ENCODE measurements around the gene PLA2G4A.

PLA2G4A gene

DNA sequence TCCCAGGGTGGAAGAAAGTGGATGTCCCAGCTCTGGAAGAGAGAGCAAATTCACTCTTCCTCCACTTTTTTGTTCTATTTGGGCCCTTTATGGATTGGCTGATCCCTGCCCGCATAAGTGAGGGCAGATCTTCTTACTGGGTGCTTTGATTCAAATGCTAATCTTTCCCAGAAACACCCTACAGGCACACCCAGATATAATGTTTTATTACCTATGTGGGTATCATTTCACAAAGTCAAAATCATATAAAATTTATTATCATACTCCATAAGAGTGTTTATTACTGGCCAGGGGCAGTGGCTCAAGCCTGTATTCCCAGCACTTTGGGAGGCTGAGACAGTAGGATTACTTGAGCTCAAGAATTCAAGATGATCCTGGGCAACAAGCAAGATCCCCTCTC lies 16.9 kb upstream of the PLA2G4A start:
- no peaks in the 10 kb centered on the region for H3K36me3 Mint-ChIP-seq (ENCODE audit: low read depth)
- no peak overlapping the region for H3K4me3 Mint-ChIP-seq

DNA sequence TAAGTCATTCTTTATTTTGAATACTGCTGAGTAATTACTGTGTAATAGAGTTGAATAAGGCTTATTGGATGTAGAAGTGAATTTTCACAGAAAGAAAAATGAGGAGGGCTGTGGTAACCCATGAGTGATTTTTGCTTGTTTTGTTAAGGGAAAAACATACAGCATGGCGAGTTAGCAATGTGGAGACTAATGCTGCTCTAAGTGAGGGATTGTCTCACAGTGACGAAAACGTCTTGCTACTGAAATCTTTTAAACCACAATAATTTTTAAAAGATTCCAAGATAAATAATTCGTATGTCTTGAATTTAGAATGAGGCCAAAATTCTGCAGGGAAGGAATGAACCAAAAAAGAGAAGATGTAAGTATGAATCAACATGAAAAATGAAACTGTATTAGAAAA lies 16.2 kb upstream of the PLA2G4A start:
- no peaks in the 10 kb centered on the region for H3K27me3 Mint-ChIP-seq
- H3K36me3 Mint-ChIP-seq (ENCODE audit: low read depth) = no peaks in the 10 kb centered on the region
- no peak overlapping the region for H3K27ac Mint-ChIP-seq
- DNase-seq = no peak
- no peaks in the 10 kb centered on the region for H3K4me1 Mint-ChIP-seq (ENCODE audit: low read depth)
- no peak overlapping the region for H3K4me3 Mint-ChIP-seq
- no peaks in the 10 kb centered on the region for H3K9me3 Mint-ChIP-seq

More for the DNA sequence above, 16.9 kb upstream of the PLA2G4A start:
- no peak for DNase-seq
- Mint-ChIP-seq H3K9me3 (no peaks in the 10 kb centered on the region), H3K27ac (no peak overlapping the region), H3K27me3 (no peaks in the 10 kb centered on the region), H3K4me1 (ENCODE audit: low read depth) (no peaks in the 10 kb centered on the region)

DNA sequence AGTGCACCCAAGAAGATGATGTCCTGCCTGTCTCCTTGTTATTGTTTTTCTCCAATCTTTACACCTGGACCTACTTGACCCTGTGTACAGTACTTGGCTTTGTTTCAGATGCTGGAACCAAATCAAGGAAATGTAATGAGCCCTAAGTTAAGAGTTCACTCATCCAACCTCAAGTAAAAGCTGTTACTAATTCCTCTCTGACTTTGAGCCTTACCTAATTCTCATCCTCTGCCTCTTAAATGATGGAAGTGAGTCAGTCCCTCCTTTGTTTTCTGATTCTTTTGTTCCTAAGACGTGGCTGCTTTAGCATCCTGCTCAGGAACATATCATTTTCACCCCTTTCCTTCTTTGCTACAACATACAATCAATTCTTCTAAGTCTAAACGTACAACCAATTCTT lies 15.3 kb upstream of the PLA2G4A start:
- Mint-ChIP-seq H3K9me3 (no peaks in the 10 kb centered on the region), H3K4me3 (no peak overlapping the region), H3K36me3 (ENCODE audit: low read depth) (no peaks in the 10 kb centered on the region), H3K4me1 (ENCODE audit: low read depth) (no peaks in the 10 kb centered on the region), H3K27ac (no peak overlapping the region), H3K27me3 (no peaks in the 10 kb centered on the region)
- no peak for DNase-seq

DNA sequence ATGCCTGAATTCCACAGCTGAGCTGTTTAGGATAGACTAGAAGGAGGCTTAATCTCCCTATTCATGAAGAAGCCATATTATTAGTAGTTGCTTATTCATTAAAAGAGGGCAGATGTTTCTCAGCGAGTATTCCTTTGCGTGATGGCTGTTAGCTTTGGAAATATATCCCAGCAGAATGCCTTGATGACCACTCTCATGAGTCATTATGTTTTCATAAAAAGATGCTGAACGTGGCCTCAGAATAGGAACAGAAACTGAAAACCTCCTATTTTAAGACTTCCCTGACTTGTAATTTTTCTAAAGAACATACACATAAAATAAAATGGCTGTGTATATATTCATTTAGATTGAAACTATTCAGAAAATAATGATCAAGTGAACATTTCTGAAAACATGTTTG lies 9.6 kb upstream of the PLA2G4A start:
- Mint-ChIP-seq H3K36me3 (ENCODE audit: low read depth) (no peaks in the 10 kb centered on the region), H3K9me3 (no peaks in the 10 kb centered on the region), H3K27ac (no peak overlapping the region), H3K4me3 (no peak overlapping the region), H3K27me3 (peaks cover 12% of the 10 kb centered on the region), H3K4me1 (ENCODE audit: low read depth) (no peaks in the 10 kb centered on the region)
- DNase-seq = no peak

DNA sequence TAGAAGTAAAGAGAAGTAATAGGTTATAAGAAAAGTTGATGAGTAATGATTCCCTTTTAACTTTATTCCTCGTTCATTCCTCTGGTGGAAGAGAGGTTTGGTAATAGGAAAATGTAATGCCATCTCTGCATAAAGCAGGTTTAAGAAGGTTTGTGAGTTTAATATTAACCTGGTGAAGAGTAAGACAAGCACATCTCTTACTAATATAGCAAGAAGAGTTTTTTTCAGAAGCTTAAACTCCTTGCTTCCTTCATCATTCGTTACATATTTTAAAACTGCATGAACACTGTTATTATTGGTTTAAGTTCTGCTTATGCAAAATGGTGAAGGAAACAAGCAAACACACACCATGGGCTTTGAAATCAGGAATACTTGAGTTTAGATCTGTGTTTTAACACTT lies 9.2 kb upstream of the PLA2G4A start:
- Mint-ChIP-seq H3K9me3 (no peaks in the 10 kb centered on the region), H3K36me3 (ENCODE audit: low read depth) (no peaks in the 10 kb centered on the region), H3K4me3 (no peak overlapping the region), H3K27ac (no peak overlapping the region), H3K27me3 (peaks cover 12% of the 10 kb centered on the region), H3K4me1 (ENCODE audit: low read depth) (no peaks in the 10 kb centered on the region)
- no peak for DNase-seq

DNA sequence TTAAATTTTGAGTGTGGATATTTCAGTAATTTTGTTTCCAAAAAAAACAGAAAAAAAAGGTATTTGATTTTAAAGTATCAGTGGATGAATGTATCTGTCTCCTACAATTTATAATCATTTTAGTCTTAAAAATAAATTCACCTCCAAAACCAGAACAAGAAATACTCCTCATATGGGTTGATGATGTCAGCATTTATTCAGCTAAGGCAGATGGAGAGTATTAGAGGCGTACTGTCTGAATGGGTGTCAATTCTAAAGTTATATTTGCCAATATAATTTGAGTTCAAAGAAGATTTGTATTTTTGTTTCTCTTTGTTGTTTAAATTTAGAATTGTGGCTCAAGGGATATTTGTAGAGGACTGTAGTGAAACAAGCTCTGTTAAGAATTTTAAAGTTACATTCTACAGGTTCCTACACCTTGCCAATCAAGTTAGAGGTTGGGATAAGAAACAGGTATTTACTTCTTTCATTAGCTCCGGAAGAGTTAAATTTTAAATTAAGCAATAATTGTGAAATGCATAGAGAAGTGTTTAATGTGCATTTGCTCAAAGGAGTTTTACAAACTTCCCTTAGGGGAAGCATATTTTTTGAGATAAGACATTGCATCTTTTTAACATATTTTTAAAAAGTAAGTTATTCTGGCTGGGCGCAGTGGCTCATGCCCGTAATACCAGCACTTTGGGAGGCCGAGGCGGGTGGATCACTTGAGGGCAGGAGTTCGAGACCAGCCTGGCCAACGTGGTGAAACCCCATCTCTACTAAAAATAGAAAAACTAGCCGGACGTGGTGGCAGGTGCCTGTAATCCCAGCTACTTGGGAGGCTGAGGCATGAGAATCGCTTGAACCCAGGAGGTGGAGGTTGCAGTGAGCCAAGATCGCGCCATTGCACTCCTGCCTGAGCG lies 1.2 kb downstream of the PLA2G4A start:
- Mint-ChIP-seq H3K4me3 (no peak overlapping the region), H3K27me3 (peaks cover 23% of the 10 kb centered on the region), H3K27ac (no peak overlapping the region), H3K4me1 (ENCODE audit: low read depth) (peaks cover 12% of the 10 kb centered on the region), H3K9me3 (no peaks in the 10 kb centered on the region), H3K36me3 (ENCODE audit: low read depth) (no peaks in the 10 kb centered on the region)
- no peak for DNase-seq

DNA sequence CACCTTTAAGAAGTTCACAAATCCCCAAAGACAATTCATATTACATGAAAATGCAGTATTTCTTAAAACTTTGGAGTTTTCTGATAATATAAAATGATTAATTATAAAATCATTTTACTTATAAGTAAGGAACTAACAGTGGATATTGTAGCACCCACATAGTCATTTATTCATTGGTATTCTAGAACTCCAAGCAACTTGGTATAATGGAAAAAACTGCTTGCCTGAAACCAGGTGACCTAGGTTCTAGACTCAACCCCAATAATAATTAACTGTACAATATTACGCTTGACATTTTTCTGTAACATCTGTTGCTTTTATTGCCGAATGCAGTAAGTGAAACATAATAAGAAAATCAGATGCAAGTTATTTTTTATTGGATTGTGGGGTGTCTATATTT lies 2.4 kb downstream of the PLA2G4A start:
- H3K27ac Mint-ChIP-seq = no peak overlapping the region
- no peak for DNase-seq
- peaks cover 20% of the 10 kb centered on the region for H3K27me3 Mint-ChIP-seq
- no peak overlapping the region for H3K4me3 Mint-ChIP-seq
- H3K4me1 Mint-ChIP-seq (ENCODE audit: low read depth) = peaks cover 12% of the 10 kb centered on the region
- H3K36me3 Mint-ChIP-seq (ENCODE audit: low read depth) = no peaks in the 10 kb centered on the region
- no peaks in the 10 kb centered on the region for H3K9me3 Mint-ChIP-seq

DNA sequence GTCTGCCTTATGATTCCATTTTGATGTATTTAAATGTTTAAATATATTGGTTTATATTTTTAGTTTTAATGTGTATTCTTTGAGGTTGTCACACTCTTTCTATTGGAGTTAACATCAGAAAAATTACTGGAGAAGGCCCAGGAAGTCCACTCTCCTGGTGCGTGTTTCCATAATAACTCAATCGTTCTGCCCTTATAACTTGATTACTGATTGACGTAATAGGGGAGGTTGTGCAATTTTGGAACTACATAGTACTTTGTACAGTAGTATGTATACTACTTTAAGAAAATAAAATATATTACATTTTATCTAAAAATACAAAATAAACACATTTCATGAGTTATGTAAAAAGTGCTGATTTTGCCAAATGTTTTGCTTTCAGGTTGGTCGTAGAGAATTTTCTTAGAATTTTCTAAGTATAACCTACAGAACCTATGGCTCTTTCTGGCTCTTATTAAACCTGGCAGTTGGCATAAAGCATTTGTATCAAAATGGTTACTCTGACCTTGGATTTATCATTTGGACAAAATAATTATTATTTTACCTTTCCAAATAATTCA lies 5.7 kb downstream of the PLA2G4A start:
- no peaks in the 10 kb centered on the region for H3K36me3 Mint-ChIP-seq (ENCODE audit: low read depth)
- no peak for DNase-seq
- peaks cover 14% of the 10 kb centered on the region for H3K27me3 Mint-ChIP-seq
- H3K4me3 Mint-ChIP-seq = no peak overlapping the region
- H3K9me3 Mint-ChIP-seq = no peaks in the 10 kb centered on the region
- H3K4me1 Mint-ChIP-seq (ENCODE audit: low read depth) = peaks cover 3% of the 10 kb centered on the region
- H3K27ac Mint-ChIP-seq = no peak overlapping the region

DNA sequence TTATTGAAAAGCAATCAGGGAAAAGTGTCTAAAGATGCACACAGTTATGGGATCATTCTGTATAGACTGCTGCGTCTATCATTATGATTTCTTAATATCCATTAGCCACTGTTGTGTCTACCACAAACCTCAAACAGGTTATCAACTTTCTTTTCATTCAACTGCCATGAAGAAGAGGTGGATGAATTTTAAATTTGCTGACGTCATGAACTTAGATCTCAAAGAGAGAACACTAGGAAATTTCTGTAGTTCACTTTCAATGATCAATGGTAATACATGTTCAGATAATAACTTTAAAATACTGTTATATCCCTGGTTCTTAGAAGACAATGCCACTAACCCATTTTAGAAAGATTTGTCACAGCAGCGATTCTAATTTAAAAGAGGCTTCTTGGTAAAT lies 6.7 kb downstream of the PLA2G4A start:
- peaks cover 7% of the 10 kb centered on the region for H3K27me3 Mint-ChIP-seq
- no peaks in the 10 kb centered on the region for H3K36me3 Mint-ChIP-seq (ENCODE audit: low read depth)
- no peak overlapping the region for H3K27ac Mint-ChIP-seq
- H3K9me3 Mint-ChIP-seq = no peaks in the 10 kb centered on the region
- no peak for DNase-seq
- H3K4me3 Mint-ChIP-seq = no peak overlapping the region
- H3K4me1 Mint-ChIP-seq (ENCODE audit: low read depth) = no peaks in the 10 kb centered on the region

DNA sequence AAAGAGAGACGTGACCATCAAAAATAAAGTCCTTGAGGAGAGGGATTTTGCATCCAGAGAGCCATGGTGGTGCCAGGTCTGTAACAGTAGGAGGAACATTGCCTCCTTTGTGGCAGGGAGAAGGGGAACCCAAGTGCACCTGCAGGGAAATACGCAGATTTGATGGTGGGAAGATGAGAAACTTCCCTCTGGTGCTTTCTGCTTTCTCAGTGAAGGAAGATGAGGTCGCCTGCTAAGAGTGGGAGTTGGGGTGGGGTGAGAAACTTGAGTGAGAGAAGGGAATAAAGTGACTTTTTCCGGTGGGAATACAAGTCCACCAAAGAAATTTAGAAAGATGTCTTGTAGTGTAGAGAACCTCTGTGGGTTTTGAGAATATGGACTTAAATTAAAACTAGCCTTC lies 9.1 kb downstream of the PLA2G4A start:
- DNase-seq = no peak
- Mint-ChIP-seq H3K4me1 (ENCODE audit: low read depth) (no peaks in the 10 kb centered on the region), H3K27ac (no peak overlapping the region), H3K4me3 (no peak overlapping the region), H3K9me3 (no peaks in the 10 kb centered on the region), H3K36me3 (ENCODE audit: low read depth) (no peaks in the 10 kb centered on the region), H3K27me3 (peaks cover 2% of the 10 kb centered on the region)

DNA sequence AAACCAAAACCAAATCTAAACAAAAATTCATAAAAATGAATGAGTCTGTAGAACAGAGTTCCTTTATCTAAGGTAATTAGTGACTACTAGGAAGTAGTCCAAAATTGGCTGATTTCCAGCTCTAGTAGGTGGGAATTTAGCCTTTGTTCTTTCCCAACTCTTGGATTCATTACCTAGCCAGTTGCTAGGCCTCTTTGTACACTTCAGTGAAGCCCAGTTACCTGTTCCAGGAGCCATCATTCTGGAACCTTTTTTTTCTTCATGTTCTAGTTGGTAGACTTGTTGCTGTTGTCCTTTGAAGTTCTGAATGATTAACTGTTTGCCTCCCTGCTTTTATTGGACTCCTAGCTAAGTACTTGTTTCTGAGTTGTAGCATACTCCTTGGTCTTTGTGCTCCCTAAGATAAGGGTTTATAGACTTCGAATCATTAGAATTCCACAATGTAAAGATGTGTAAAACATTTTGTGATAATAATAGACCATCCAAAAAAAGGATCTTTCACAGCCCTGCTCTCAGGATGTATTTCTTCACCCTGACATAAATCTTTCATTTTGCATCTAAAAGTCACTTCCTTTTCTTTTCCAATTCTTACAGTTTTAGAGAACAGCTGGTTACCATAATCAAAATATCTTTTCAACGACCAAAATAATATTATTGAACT lies 9.8 kb downstream of the PLA2G4A start:
- no peak overlapping the region for H3K4me3 Mint-ChIP-seq
- no peaks in the 10 kb centered on the region for H3K36me3 Mint-ChIP-seq (ENCODE audit: low read depth)
- no peak for DNase-seq
- H3K27me3 Mint-ChIP-seq = peaks cover 2% of the 10 kb centered on the region
- H3K4me1 Mint-ChIP-seq (ENCODE audit: low read depth) = no peaks in the 10 kb centered on the region
- H3K27ac Mint-ChIP-seq = no peak overlapping the region
- H3K9me3 Mint-ChIP-seq = no peaks in the 10 kb centered on the region

DNA sequence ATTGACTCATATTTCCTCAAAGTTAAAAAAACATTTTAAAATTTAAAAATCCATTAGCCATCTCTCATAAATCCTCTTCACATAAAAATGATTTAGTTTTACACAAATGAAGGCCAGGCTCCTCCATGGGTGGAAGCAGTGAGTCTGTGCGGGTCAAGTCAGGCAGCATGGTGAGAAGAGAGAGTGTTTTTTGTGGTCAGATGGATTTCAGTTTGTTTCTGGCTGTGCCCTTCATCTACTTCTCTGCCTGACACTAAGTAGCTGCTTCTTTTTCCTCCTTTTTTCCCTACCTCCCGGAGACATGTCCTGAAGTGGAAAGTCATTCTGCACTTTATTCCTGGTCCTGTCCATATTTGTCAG lies 10.3 kb downstream of the PLA2G4A start:
- Mint-ChIP-seq H3K36me3 (ENCODE audit: low read depth) (no peaks in the 10 kb centered on the region), H3K4me1 (ENCODE audit: low read depth) (no peaks in the 10 kb centered on the region), H3K4me3 (no peak overlapping the region), H3K9me3 (no peaks in the 10 kb centered on the region), H3K27me3 (no peaks in the 10 kb centered on the region), H3K27ac (no peak overlapping the region)
- DNase-seq = no peak

DNA sequence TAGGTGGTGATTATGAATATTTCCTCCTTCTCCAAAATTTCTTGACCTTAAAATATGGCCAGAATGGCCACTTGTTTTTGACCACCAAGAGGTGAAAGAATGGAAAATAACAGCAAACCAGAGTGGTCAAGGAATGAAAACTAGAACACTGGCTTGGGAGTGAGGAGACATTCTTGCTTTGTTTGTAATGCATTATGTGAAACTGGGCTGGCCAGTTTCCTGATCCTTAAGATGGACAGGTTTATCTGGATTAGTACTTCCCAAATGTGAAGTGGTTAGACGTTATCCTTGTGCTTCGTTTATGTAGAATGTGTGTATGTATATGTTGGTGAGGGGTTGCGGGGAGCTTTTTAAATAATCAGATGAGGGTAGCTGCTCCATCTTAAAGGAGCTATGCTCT lies 12.8 kb downstream of the PLA2G4A start:
- no peak overlapping the region for H3K27ac Mint-ChIP-seq

DNA sequence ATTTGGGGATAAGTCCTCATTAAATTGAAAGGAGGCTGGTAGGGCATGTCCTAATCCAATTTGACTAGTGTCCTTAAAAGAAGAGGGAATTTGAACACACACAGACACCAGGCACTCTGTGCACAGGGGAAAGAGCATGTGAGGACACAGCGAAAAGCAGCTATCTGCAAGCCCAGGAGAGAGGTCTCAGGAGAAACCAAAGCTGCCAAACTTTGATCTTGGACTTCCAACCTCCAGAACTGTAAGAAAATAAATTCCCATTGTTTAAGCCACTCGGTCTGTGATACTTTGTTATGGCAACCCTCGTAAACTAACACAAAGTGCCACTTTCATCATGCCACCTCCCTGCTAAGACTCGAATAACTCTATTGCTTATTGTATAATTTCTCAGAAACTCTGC lies 13.8 kb downstream of the PLA2G4A start:
- H3K4me3 Mint-ChIP-seq = no peak overlapping the region
- H3K27ac Mint-ChIP-seq = no peak overlapping the region
- no peaks in the 10 kb centered on the region for H3K36me3 Mint-ChIP-seq (ENCODE audit: low read depth)
- no peak for DNase-seq
- H3K27me3 Mint-ChIP-seq = peaks cover 3% of the 10 kb centered on the region
- no peaks in the 10 kb centered on the region for H3K4me1 Mint-ChIP-seq (ENCODE audit: low read depth)
- H3K9me3 Mint-ChIP-seq = no peaks in the 10 kb centered on the region

More for the DNA sequence above, 12.8 kb downstream of the PLA2G4A start:
- no peaks in the 10 kb centered on the region for H3K4me1 Mint-ChIP-seq (ENCODE audit: low read depth)
- no peaks in the 10 kb centered on the region for H3K9me3 Mint-ChIP-seq
- no peak overlapping the region for H3K4me3 Mint-ChIP-seq
- H3K27me3 Mint-ChIP-seq = peaks cover 3% of the 10 kb centered on the region
- no peaks in the 10 kb centered on the region for H3K36me3 Mint-ChIP-seq (ENCODE audit: low read depth)
- DNase-seq = no peak

DNA sequence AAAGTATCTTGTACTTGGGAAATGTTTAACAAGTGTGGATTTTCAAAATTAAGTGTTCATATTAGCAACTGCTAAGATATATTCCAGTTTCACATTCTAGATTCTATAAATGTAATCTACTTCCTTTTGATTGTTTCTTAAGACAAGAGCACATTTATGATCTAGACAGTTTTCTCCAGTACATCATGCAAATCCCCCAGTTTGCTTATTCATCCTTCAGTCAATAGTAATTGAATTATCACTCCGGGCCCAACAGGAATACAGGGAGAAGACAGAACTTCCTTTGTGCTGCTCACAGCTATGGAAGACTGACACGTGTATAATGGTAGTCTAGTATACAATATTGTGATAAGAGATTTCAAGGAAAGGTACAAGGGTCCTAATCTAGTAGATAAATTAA lies 14.5 kb downstream of the PLA2G4A start:
- H3K27ac Mint-ChIP-seq = no peak overlapping the region
- no peaks in the 10 kb centered on the region for H3K4me1 Mint-ChIP-seq (ENCODE audit: low read depth)
- no peaks in the 10 kb centered on the region for H3K9me3 Mint-ChIP-seq
- no peaks in the 10 kb centered on the region for H3K36me3 Mint-ChIP-seq (ENCODE audit: low read depth)
- H3K4me3 Mint-ChIP-seq = no peak overlapping the region
- peaks cover 3% of the 10 kb centered on the region for H3K27me3 Mint-ChIP-seq
- DNase-seq = no peak
